HCT116 (cell line): ENCODE measurements around the gene PEX11B. TPM values are rescaled to one million over a fixed set of nuclear protein-coding genes. Genes with fewer than 3 reads are reported as not detected.
"Not testable (repeated sequence)": the region's sequence is repeated elsewhere in the genome, so short reads cannot be mapped to it uniquely, and the experiment has no call there.

Experiments used
- ATAC-seq: fragments of 200-7000 bp; cut with Tn5 transposase; 2 replicates; pipeline ENCODE4 v1.9.1; 2020; ENCODE audit warnings: mild to moderate bottlenecking, moderate library complexity
- BruUV-seq: library from RNA; stranded (reverse); fragments of 400-500 nt; replicated peaks from 2 replicates; lab custom pipeline; 2021; lab: Mats Ljungman, UMichigan
- CTCF ChIA-PET: fragments of 300-600 bp; sonication (Branson Sonifier 250); formaldehyde crosslinking; loops from one replicate; lab custom pipeline; 2021; ENCODE audit warnings: antibody characterized with exemption; lab: Charles Lee
- POLR2A ChIA-PET: fragments of 300-600, 350-600 bp; sonication (Branson Sonifier 250); formaldehyde crosslinking; loops from one replicate; lab custom pipeline; 2021; ENCODE audit warnings: antibody characterized with exemption; lab: Charles Lee
- RAD21 ChIA-PET, 2 experiments: fragments of 300-600 bp; sonication (Branson Sonifier 250); formaldehyde crosslinking; loops; one replicate each; lab custom pipeline; 2023; ENCODE audit warnings: low total read pairs in 2 of 2; ENCODE audit not compliant: uncharacterized antibody in 2 of 2, unreplicated experiment in 2 of 2, low non-redundant PET in 1 of 2; lab: Charles Lee
- DNase-seq: peaks from one replicate; pipeline ENCODE4 v3.0.0-alpha.2; 2010; ENCODE audit warnings: low read depth, low spot score
- H2AFZ ChIP-seq: fragments of 200-600 bp; shearing (Covaris generic), sonication (generic); 2 replicates; pipeline ENCODE4 v1.6.1; 2017; ENCODE audit warnings: low read depth, mixed run types, mixed read lengths, antibody characterized with exemption, low read length; ENCODE audit not compliant: poor library complexity, severe bottlenecking
- H3K27ac ChIP-seq: 2 replicates; pipeline ENCODE4 v1.5.1; 2012; ENCODE audit warnings: low read depth, low read length
- H3K27me3 ChIP-seq: fragments of 200-600 bp; sonication (generic); 2 replicates; pipeline ENCODE4 v1.6.1; 2016; ENCODE audit warnings: mixed run types, low read length, mixed read lengths; ENCODE audit not compliant: insufficient read depth
- H3K36me3 ChIP-seq, 2 experiments: fragments of 200-500 bp in 1 of 2; fragments of 200-600 bp in 1 of 2; sonication (Bioruptor generic) in 1 of 2; sonication (generic) in 1 of 2; 2 replicates each; pipeline versions ENCODE4 v1.5.1 to v1.6.1; 2014 to 2016; ENCODE audit warnings: low read length in 2 of 2, inconsistent platforms in 1 of 2, mixed read lengths in 1 of 2, mixed run types in 1 of 2; ENCODE audit not compliant: insufficient read depth in 2 of 2, control insufficient read depth in 1 of 2
- H3K4me1 ChIP-seq, 2 experiments: fragments of 200-600 bp in 1 of 2; sonication (generic) in 1 of 2; 2 replicates each; pipeline versions ENCODE4 v1.5.1 to v1.6.1; 2012 to 2017; ENCODE audit warnings: low read length in 2 of 2, inconsistent platforms in 1 of 2, mild to moderate bottlenecking in 1 of 2, mixed read lengths in 1 of 2, mixed run types in 1 of 2, moderate library complexity in 1 of 2; ENCODE audit not compliant: insufficient read depth in 2 of 2, control insufficient read depth in 1 of 2
- H3K4me2 ChIP-seq: fragments of 200-600 bp; sonication (generic); 2 replicates; pipeline ENCODE4 v1.6.1; 2017; ENCODE audit warnings: mixed run types, low read length, mixed read lengths
- H3K4me3 ChIP-seq, 2 experiments: fragments of 200-600 bp in 1 of 2; sonication (generic) in 1 of 2; replicated peaks in 1 of 2; 2 replicates each; pipeline ENCODE4 v1.5.1; 2011 to 2016; ENCODE audit warnings: low read length in 2 of 2, control low read depth in 1 of 2, low read depth in 1 of 2, mild to moderate bottlenecking in 1 of 2, mixed read lengths in 1 of 2, mixed run types in 1 of 2
- H3K79me2 ChIP-seq: fragments of 200-600 bp; sonication (generic); 2 replicates; pipeline ENCODE4 v1.6.1; 2017; ENCODE audit warnings: mild to moderate bottlenecking, mixed run types, low read length, moderate library complexity, mixed read lengths; ENCODE audit not compliant: insufficient read depth
- H3K9ac ChIP-seq: fragments of 200-600 bp; sonication (generic); 2 replicates; pipeline ENCODE4 v1.6.1; 2016; ENCODE audit warnings: low read length, mixed read lengths
- H3K9me2 ChIP-seq: fragments of 200-600 bp; sonication (generic), shearing (Covaris generic); 2 replicates; pipeline ENCODE4 v1.6.1; 2017; ENCODE audit warnings: mixed run types, mild to moderate bottlenecking, moderate library complexity; ENCODE audit not compliant: insufficient read depth
- H3K9me3 ChIP-seq, 2 experiments: fragments of 200-500 bp in 1 of 2; fragments of 200-600 bp in 1 of 2; sonication (Bioruptor generic) in 1 of 2; sonication (generic) in 1 of 2; 2 replicates each; pipeline ENCODE4 v1.6.1; 2014 to 2017; ENCODE audit warnings: low read length in 2 of 2, mixed read lengths in 2 of 2, inconsistent platforms in 1 of 2, low read depth in 1 of 2, mild to moderate bottlenecking in 1 of 2, mixed run types in 1 of 2, moderate library complexity in 1 of 2; ENCODE audit not compliant: control insufficient read depth in 1 of 2, insufficient read depth in 1 of 2
- H4K20me1 ChIP-seq: fragments of 200-600 bp; sonication (generic), shearing (Covaris generic); 2 replicates; pipeline ENCODE4 v1.6.1; 2017; ENCODE audit warnings: mixed run types, mild to moderate bottlenecking, moderate library complexity; ENCODE audit not compliant: insufficient read depth
- CTCF ChIP-seq, 3 experiments: fragments of 200-600 bp in 1 of 3; sonication (generic) in 1 of 3; IDR thresholded peaks in 2 of 3; conservative IDR thresholded peaks in 1 of 3; 2 replicates each; pipeline ENCODE4 v1.5.1; 2012 to 2017; ENCODE audit warnings: low read depth in 2 of 3, low read length in 2 of 3, antibody characterized with exemption in 1 of 3, borderline replicate concordance in 1 of 3, control low read depth in 1 of 3, mild to moderate bottlenecking in 1 of 3, mixed read lengths in 1 of 3, mixed run types in 1 of 3, moderate library complexity in 1 of 3; ENCODE audit not compliant: insufficient read depth in 1 of 3
- ELF1 ChIP-seq: IDR thresholded peaks from 2 replicates; pipeline ENCODE4 v1.6.1; 2012; ENCODE audit warnings: low read depth, borderline replicate concordance
- FOSL1 ChIP-seq: IDR thresholded peaks from 2 replicates; pipeline ENCODE4 v1.6.1; 2012; ENCODE audit warnings: low read depth
- POLR2A ChIP-seq: IDR thresholded peaks from 2 replicates; pipeline ENCODE4 v1.7.0; 2011; ENCODE audit warnings: borderline replicate concordance; ENCODE audit not compliant: insufficient read depth, insufficient read length; ENCODE audit errors: extremely low read depth
- REST ChIP-seq: IDR thresholded peaks from 2 replicates; pipeline ENCODE4 v1.6.1; 2012; ENCODE audit warnings: low read depth
- TCF7L2 ChIP-seq: IDR thresholded peaks from 2 replicates; pipeline ENCODE4 v1.7.0; 2011; ENCODE audit warnings: borderline replicate concordance, inconsistent platforms; ENCODE audit not compliant: insufficient read depth, insufficient read length; ENCODE audit errors: extremely low read depth
- ZNF274 ChIP-seq: fragments of 200-500 bp; sonication (Bioruptor generic); IDR thresholded peaks from 2 replicates; pipeline ENCODE4 v1.6.1; 2014; ENCODE audit warnings: mild to moderate bottlenecking, low read depth, low read length, inconsistent platforms
- intact Hi-C: fragments of 100-400 bp; cut with micrococcal nuclease; formaldehyde crosslinking; loops from 2 replicates; pipeline ENCODE4 v1.10.0; 2022
- total RNA-seq: library from RNA; stranded (reverse); gene quantifications from one replicate; pipeline ENCODE4 v1.2.1, GENCODE V29; 2021; ENCODE audit not compliant: unreplicated experiment
- TF ChIP-seq, protein P1 (sequence below): IDR thresholded peaks from 2 replicates; pipeline ENCODE4 v1.6.1; 2012

Gene PEX11B
- total RNA-seq, 1 experiment from 2014 or later, result 20.9 TPM

DNA sequence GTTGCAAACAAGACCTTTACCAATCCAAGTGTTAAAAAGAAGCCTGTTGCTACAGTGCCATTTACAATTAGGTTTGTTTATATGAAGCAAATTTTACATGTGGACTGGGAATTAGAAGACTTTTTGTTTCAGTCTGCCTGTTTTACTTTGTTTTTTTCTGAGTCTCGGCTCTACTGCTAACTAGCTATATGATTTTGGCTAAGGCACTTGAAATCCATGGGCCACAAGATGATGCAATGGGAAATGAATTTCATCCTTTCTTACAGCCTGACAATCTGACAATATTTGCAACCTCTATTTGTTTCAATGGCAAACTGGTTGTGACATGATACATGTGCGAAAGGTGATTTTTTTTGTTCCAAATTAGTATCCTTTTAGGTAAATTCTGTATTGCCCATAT, 3.7 kb upstream of the PEX11B start:
- TF ChIP-seq, protein P1, sequence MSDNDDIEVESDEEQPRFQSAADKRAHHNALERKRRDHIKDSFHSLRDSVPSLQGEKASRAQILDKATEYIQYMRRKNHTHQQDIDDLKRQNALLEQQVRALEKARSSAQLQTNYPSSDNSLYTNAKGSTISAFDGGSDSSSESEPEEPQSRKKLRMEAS, result no peak
- TF ChIP-seq CTCF (IDR thresholded peaks at IDR 0.05 in 2 of 3, conservative IDR thresholded peaks at IDR 0.05 in 1 of 3; ENCODE audit: borderline replicate concordance in 1 of 3, insufficient read depth in 1 of 3, low read depth in 2 of 3, low read length in 2 of 3) (no peak), ELF1 (no peak), ZNF274 (no peak), REST (no peak), POLR2A (no peak), FOSL1 (no peak), TCF7L2 (no peak)
- H3K79me2 ChIP-seq, result peaks cover 16% of the 10 kb centered on the region
- no peaks in the 10 kb centered on the region for H4K20me1 ChIP-seq
- no peak overlapping the region for H3K4me3 ChIP-seq
- BruUV-seq, result no TSS peak
- H3K4me1 ChIP-seq, result peaks cover 14 to 26% of the 10 kb centered on the region in 2 experiments; a peak in 3 of 4 replicates
- H3K27me3 ChIP-seq, result no peaks in the 10 kb centered on the region
- no peak for ATAC-seq
- H3K9me2 ChIP-seq, result no peaks in the 10 kb centered on the region
- no peak overlapping the region for H2AFZ ChIP-seq
- ChIA-PET RAD21 (no interaction called here), POLR2A (interaction anchor here (1.6 kb wide), 1 partner anchor 31 kb away, joined by 6 read pairs; no protein-coding TSS in a partner anchor), CTCF (no interaction called here)
- H3K9ac ChIP-seq, result no peak overlapping the region
- peaks cover 6 to 8% of the 10 kb centered on the region in 2 experiments; a peak in 3 of 4 replicates for H3K36me3 ChIP-seq
- no peaks in the 10 kb centered on the region for H3K9me3 ChIP-seq
- H3K27ac ChIP-seq, result no peak overlapping the region
- H3K4me2 ChIP-seq, result no peak overlapping the region
- intact Hi-C loops, result no loop called here
- DNase-seq, result no peak

DNA sequence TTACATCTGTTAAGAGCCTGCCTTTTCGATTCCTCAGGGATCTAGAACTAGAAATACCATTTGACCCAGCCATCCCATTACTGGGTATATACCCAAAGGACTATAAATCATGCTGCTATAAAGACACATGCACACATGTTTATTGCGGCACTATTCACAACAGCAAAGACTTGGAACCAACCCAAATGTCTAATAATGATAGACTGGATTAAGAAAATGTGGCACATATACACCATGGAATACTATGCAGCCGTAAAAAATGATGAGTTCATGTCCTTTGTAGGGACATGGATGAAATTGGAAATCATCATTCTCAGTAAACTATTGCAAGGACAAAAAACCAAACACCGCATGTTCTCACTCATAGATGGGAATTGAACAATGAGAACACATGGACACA, 1.8 kb upstream of the PEX11B start:
- Histone ChIP-seq H3K27ac (peak overlapping the region; percentile 62; the same call in 1 of the 2 replicates), H3K4me1 (peaks cover 9 to 25% of the 10 kb centered on the region in 2 experiments; a peak in 3 of 4 replicates), H3K4me2 (peak overlapping the region; percentile 82; the same call in 1 of the 2 replicates)
- POLR2A ChIA-PET, H3K9me2 ChIP-seq, intact Hi-C loops, H3K36me3 ChIP-seq, H3K79me2 ChIP-seq, H4K20me1 ChIP-seq, H3K9ac ChIP-seq, H3K4me3 ChIP-seq, CTCF ChIA-PET, H3K9me3 ChIP-seq, RAD21 ChIA-PET, H2AFZ ChIP-seq, BruUV-seq, ATAC-seq, H3K27me3 ChIP-seq, DNase-seq: not testable (repeated sequence)
